ENCODE measurements around the gene OLFML2A.
"Not testable (repeated sequence)": the region's sequence is repeated elsewhere in the genome, so short reads cannot be mapped to it uniquely, and the experiment has no call there.

The OLFML2A gene

DNA sequence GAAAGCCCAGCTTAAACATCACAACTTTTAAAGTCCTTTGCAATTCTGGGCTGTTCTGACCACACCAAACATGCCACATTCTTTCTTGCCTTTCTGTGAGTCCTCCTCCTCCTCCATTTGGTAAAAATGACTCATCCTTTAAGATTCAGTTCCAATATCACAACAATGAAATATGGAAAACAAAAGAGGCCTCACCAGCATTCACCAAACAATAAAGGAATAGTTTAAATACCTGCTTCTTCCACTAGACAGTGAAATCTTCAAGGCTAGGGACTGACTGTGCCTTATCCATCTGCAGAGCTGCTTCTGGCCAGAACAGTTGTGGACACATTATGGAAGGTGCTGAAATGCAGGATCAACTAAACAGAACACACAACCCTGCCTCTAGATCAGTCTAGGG lies 41.8 kb upstream of the OLFML2A start:
- H3F3A ChIP-seq (ENCODE audit: low read depth), result no peaks in the 10 kb centered on the region
- H3K9ac ChIP-seq (ENCODE audit: low read depth, low read length, poor library complexity, severe bottlenecking), result no peak overlapping the region
- H3K9me2 ChIP-seq (replicated peaks; ENCODE audit: low read depth, low read length), result no peaks in the 10 kb centered on the region
- TF ChIP-seq EZH2phosphoT487 (IDR thresholded peaks at IDR 0.05; ENCODE audit: borderline replicate concordance), result no peak
- TF ChIP-seq CTCF (conservative IDR thresholded peaks at IDR 0.05; ENCODE audit: low read length), result no peak
- H3K4me1 ChIP-seq (ENCODE audit: insufficient read depth, low read length, poor library complexity, severe bottlenecking), result peaks cover 9% of the 10 kb centered on the region
- no peaks in the 10 kb centered on the region for H3K9me3 ChIP-seq (ENCODE audit: insufficient read depth, low read depth, low read length)
- no peak overlapping the region for H3K4me2 ChIP-seq (ENCODE audit: low read depth, low read length, poor library complexity, severe bottlenecking)
- no peaks in the 10 kb centered on the region for H4K20me1 ChIP-seq (ENCODE audit: insufficient read depth, low read length, poor library complexity, severe bottlenecking)
- no peaks in the 10 kb centered on the region for H3K27me3 ChIP-seq (ENCODE audit: insufficient read depth, low read length, poor library complexity, severe bottlenecking)
- H3K4me3 ChIP-seq (ENCODE audit: low read length, poor library complexity, severe bottlenecking), result no peak overlapping the region
- no peaks in the 10 kb centered on the region for H3K36me3 ChIP-seq (ENCODE audit: insufficient read depth, low read length)
- H2AFZ ChIP-seq (ENCODE audit: low read length), result no peak overlapping the region
- no peaks in the 10 kb centered on the region; the same call in 1 of the 2 replicates for H3K79me2 ChIP-seq (ENCODE audit: insufficient read depth, low read length)

DNA sequence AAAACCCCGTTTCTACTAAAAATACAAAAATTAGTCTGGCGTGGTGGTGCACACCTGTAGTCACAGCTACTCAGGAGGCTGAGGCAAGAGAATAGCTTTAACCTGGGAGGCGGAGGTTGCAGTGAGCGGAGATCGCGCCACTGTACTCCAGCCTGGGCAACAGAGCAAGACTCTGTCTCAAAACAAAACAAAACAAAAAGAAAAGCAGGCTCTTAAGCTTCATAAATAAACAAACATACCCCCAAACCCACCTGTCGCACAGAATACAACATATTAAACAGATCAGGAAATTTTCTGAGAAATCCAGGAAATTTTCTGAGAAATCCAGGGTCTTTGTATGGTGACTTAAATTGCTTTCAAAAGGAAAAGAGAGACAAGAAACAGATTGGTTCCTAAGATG lies 38.9 kb upstream of the OLFML2A start:
- H3K9ac ChIP-seq (ENCODE audit: low read depth, low read length, poor library complexity, severe bottlenecking); H3F3A ChIP-seq (ENCODE audit: low read depth); H3K4me3 ChIP-seq (ENCODE audit: low read length, poor library complexity, severe bottlenecking); H3K27me3 ChIP-seq (ENCODE audit: insufficient read depth, low read length, poor library complexity, severe bottlenecking); H3K9me2 ChIP-seq (replicated peaks; ENCODE audit: low read depth, low read length); H3K4me1 ChIP-seq (ENCODE audit: insufficient read depth, low read length, poor library complexity, severe bottlenecking); H2AFZ ChIP-seq (ENCODE audit: low read length); H3K4me2 ChIP-seq (ENCODE audit: low read depth, low read length, poor library complexity, severe bottlenecking); H4K20me1 ChIP-seq (ENCODE audit: insufficient read depth, low read length, poor library complexity, severe bottlenecking); H3K36me3 ChIP-seq (ENCODE audit: insufficient read depth, low read length); H3K79me2 ChIP-seq (ENCODE audit: insufficient read depth, low read length); H3K9me3 ChIP-seq (ENCODE audit: insufficient read depth, low read depth, low read length): not testable (repeated sequence)

- Histone ChIP-seq H3K27me3 (ENCODE audit: insufficient read depth, low read length, poor library complexity, severe bottlenecking) (no peaks in the 10 kb centered on the region), H3K9ac (ENCODE audit: low read depth, low read length, poor library complexity, severe bottlenecking) (no peak overlapping the region), H3F3A (ENCODE audit: low read depth) (no peaks in the 10 kb centered on the region), H3K9me2 (replicated peaks; ENCODE audit: low read depth, low read length) (no peaks in the 10 kb centered on the region), H3K9me3 (ENCODE audit: insufficient read depth, low read depth, low read length) (no peaks in the 10 kb centered on the region), H3K4me3 (ENCODE audit: low read length, poor library complexity, severe bottlenecking) (no peak overlapping the region), H2AFZ (ENCODE audit: low read length) (no peak overlapping the region), H3K36me3 (ENCODE audit: insufficient read depth, low read length) (no peaks in the 10 kb centered on the region), H3K4me1 (ENCODE audit: insufficient read depth, low read length, poor library complexity, severe bottlenecking) (peaks cover 9% of the 10 kb centered on the region), H3K79me2 (ENCODE audit: insufficient read depth, low read length) (no peaks in the 10 kb centered on the region; the same call in 1 of the 2 replicates), H4K20me1 (ENCODE audit: insufficient read depth, low read length, poor library complexity, severe bottlenecking) (no peaks in the 10 kb centered on the region), H3K4me2 (ENCODE audit: low read depth, low read length, poor library complexity, severe bottlenecking) (no peak overlapping the region)
- TF ChIP-seq CTCF (conservative IDR thresholded peaks at IDR 0.05; ENCODE audit: low read length) (no peak), EZH2phosphoT487 (IDR thresholded peaks at IDR 0.05; ENCODE audit: borderline replicate concordance) (no peak)
Measured at GRCh38 chr9:124739360-124739759, 37.6 kb upstream of the OLFML2A start.

DNA sequence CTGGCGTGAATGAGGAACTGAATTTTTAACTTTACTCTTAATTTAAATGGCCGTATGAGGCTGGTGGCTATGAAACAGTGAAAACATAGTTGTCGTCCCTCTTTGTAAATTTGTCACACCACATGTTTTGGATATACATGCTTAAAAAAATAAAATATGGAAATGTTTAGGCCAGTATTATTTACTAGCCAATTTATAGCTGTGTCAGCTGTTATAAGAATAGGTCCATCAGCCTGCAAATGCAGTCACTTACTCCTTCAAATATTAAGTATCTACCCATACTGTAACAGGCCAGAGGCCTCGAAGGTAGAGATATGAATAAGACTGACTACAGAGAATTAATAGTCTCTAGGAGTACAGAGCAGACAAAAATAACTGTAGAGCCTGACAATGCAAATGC lies 35.8 kb upstream of the OLFML2A start:
- H3K4me1 ChIP-seq (ENCODE audit: insufficient read depth, low read length, poor library complexity, severe bottlenecking), result peaks cover 9% of the 10 kb centered on the region
- no peaks in the 10 kb centered on the region for H3K9me3 ChIP-seq (ENCODE audit: insufficient read depth, low read depth, low read length)
- TF ChIP-seq CTCF (conservative IDR thresholded peaks at IDR 0.05; ENCODE audit: low read length) (no peak), EZH2phosphoT487 (IDR thresholded peaks at IDR 0.05; ENCODE audit: borderline replicate concordance) (no peak)
- no peaks in the 10 kb centered on the region for H3F3A ChIP-seq (ENCODE audit: low read depth)
- no peaks in the 10 kb centered on the region for H3K36me3 ChIP-seq (ENCODE audit: insufficient read depth, low read length)
- no peaks in the 10 kb centered on the region for H4K20me1 ChIP-seq (ENCODE audit: insufficient read depth, low read length, poor library complexity, severe bottlenecking)
- H3K9me2 ChIP-seq (replicated peaks; ENCODE audit: low read depth, low read length), result no peaks in the 10 kb centered on the region
- no peak overlapping the region for H2AFZ ChIP-seq (ENCODE audit: low read length)
- H3K27me3 ChIP-seq (ENCODE audit: insufficient read depth, low read length, poor library complexity, severe bottlenecking), result no peaks in the 10 kb centered on the region
- H3K4me3 ChIP-seq (ENCODE audit: low read length, poor library complexity, severe bottlenecking), result no peak overlapping the region
- H3K9ac ChIP-seq (ENCODE audit: low read depth, low read length, poor library complexity, severe bottlenecking), result no peak overlapping the region
- no peaks in the 10 kb centered on the region; the same call in 1 of the 2 replicates for H3K79me2 ChIP-seq (ENCODE audit: insufficient read depth, low read length)
- no peak overlapping the region for H3K4me2 ChIP-seq (ENCODE audit: low read depth, low read length, poor library complexity, severe bottlenecking)
